GM12801 (cell line): Measurements from ENCODE around the gene EP400.

ENCODE experiments used
- TF ChIP-seq, protein P1 (sequence below): IDR thresholded peaks from one replicate; pipeline ENCODE4 v1.5.1; 2011; ENCODE audit warnings: control low read depth; ENCODE audit not compliant: insufficient read length; ENCODE audit errors: extremely low read depth

EP400 gene

GRCh38 chr12:131934535-131934934, 15.2 kb upstream of the EP400 start:
- TF ChIP-seq, protein P1, sequence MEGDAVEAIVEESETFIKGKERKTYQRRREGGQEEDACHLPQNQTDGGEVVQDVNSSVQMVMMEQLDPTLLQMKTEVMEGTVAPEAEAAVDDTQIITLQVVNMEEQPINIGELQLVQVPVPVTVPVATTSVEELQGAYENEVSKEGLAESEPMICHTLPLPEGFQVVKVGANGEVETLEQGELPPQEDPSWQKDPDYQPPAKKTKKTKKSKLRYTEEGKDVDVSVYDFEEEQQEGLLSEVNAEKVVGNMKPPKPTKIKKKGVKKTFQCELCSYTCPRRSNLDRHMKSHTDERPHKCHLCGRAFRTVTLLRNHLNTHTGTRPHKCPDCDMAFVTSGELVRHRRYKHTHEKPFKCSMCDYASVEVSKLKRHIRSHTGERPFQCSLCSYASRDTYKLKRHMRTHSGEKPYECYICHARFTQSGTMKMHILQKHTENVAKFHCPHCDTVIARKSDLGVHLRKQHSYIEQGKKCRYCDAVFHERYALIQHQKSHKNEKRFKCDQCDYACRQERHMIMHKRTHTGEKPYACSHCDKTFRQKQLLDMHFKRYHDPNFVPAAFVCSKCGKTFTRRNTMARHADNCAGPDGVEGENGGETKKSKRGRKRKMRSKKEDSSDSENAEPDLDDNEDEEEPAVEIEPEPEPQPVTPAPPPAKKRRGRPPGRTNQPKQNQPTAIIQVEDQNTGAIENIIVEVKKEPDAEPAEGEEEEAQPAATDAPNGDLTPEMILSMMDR = no peak

GRCh38 chr12:131938082-131938481, 11.7 kb upstream of the EP400 start:
- TF ChIP-seq, protein P1 = no peak

DNA sequence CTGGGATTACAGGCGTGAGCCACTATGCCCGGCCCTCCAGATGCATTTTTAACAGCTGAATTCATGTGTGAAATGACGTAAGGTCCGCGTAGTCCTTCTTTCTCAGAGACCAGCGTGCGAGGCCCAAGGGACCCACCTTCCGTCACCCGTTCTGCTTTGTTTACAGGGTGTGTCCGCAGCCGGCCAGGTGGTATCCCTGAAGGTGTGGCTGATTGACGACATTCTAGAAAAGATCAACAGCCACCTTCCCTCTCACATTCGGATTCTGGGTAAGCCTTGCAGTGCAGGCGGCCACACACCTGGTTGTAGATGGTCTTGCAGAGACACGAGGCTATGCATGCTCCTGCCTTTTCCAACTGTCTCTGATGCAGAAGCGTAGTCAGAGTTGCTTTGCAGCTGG, 10.7 kb upstream of the EP400 start:
- TF ChIP-seq, protein P1 = no peak

GRCh38 chr12:131940141-131940547, 9.6 kb upstream of the EP400 start:
- TF ChIP-seq, protein P1 = no peak

DNA sequence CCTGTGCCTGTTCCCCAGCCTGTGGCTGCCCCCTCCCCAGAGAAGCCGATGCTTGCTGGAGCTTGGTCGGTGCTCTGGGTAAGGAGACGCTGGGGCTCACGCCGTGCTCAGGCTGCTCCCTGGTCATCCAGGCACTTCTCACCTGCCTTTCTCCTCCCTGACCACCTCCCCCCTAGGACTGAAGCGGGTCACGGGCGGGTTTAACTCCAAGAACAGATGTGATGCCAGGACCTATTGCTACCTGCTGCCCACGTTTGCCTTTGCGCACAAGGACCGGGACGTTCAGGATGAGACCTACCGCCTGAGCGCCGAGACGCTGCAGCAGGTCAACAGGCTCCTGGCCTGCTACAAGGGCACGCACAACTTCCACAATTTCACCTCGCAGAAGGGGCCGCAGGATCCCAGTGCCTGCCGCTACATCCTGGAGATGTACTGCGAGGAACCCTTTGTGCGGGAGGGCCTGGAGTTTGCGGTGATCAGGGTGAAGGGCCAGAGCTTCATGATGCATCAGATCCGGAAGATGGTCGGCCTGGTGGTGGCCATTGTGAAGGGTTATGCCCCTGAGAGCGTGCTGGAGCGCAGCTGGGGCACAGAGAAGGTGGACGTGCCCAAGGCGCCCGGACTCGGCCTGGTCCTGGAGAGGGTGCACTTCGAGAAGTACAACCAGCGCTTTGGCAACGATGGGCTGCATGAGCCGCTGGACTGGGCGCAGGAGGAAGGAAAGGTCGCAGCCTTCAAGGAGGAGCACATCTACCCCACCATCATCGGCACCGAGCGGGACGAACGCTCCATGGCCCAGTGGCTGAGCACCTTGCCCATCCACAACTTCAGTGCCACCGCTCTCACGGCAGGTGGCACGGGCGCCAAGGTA, 8.4 kb upstream of the EP400 start:
- TF ChIP-seq, protein P1 = no peak

GRCh38 chr12:131941987-131942341, 7.8 kb upstream of the EP400 start:
- TF ChIP-seq, protein P1 = no peak

DNA sequence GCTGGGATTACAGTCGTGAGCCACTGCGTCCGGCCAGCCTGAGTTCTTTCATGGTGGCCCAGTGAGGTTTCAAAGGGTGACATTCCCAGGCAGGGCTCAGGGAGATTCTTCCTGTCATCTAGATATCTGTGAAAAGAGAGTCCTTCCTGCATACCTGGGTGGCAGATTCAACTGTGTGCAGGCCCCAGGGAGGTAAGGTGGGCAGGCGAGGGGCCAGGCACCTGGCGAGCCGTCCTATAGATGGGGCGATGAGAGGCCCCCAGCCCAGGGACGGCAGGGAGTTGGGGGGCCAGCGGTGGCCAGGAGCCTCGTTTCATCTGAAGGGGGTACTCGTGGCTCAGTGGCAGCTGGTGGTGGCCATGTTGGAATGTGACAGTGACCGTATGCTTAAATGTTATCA, 7.1 kb upstream of the EP400 start:
- TF ChIP-seq, protein P1 = no peak

DNA sequence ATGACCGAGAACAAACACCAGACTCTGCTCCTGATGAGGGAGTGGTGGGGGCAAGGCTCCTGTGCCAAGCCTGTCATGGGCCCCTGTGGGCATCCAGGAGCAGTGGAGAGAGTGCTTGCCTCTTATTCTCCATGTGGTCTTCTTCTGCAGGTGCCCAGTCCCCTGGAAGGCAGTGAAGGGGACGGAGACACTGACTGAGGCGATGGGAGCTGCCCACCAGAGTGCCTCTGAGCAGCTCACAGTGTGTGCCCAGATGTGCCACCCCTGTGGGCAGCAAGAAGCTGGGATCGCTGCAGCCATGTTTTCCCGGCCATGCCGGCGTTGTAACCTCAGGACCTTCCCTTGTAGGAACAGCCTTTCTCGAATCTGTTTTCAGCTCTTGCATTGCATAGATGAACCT, 6.4 kb upstream of the EP400 start:
- TF ChIP-seq, protein P1 = no peak
